ENCODE data around the gene AKR1E2. TPM values are rescaled to one million over a fixed set of nuclear protein-coding genes. Genes with fewer than 3 reads are reported as not detected.
A peak's percentile ranks its signal among the peaks of the same experiment; 100 is the strongest.

AKR1E2 gene
- total RNA-seq, 5 donors from 2014 or later (not counting 1 experiment from before 2014, with no cell fraction given), result 3.7 to 24.5 (median 10.8) TPM

- H3K27me3 ChIP-seq (replicated peaks in 1 of 2; ENCODE audit: control insufficient read depth in 2 of 2, extremely low read depth in 1 of 2, insufficient read depth in 2 of 2, low read length in 1 of 2), result peaks cover 0 to 3% of the 10 kb centered on the region in 2 experiments
- H3K36me3 ChIP-seq (ENCODE audit: control insufficient read depth in 2 of 2, extremely low read depth in 1 of 2, insufficient read depth in 1 of 2, low read length in 1 of 2), result no peaks in the 10 kb centered on the region
- peaks cover 27 to 48% (median 46%) of the 10 kb centered on the region in 3 donors for H3K4me1 Mint-ChIP-seq
- peaks cover 12 to 29% of the 10 kb centered on the region in 2 experiments for H3K4me1 ChIP-seq (ENCODE audit: control insufficient read depth in 1 of 2, extremely low read depth in 1 of 2, insufficient read depth in 2 of 2, low read length in 2 of 2)
- peak overlapping the region; percentile 62 for H3K27ac ChIP-seq (ENCODE audit: low read length)
- peak; percentile 77 to 90 (median 88) for ATAC-seq (replicated peaks in 1 of 4)
- H3K27ac Mint-ChIP-seq, result peak overlapping the region; percentile 92 to 95
- no peak overlapping the region for H3K4me3 ChIP-seq (ENCODE audit: control insufficient read depth in 1 of 2, extremely low read depth in 1 of 2, low read length in 1 of 2)
- ChIA-PET POLR2A (interaction anchor here in 1 of 2 donors (0.6 kb wide), 1 partner anchor 399 kb away, joined by 3 read pairs; no protein-coding TSS in a partner anchor), CTCF (interaction anchor here in 1 of 2 donors (0.8 to 2.0 kb wide), 2 partner anchors 13 to 607 kb away, joined by 3 to 18 read pairs; no protein-coding TSS in a partner anchor)
- H3K4me3 Mint-ChIP-seq, result peak overlapping the region in 1 of 3 donors; percentile 35
- whole genome bisulfite sequencing (ENCODE audit: insufficient coverage), result 21% methylated on average over 2 of the region's 5 CpGs
- peak in 15 of 35 experiments; percentile 7 to 45 (median 17) for DNase-seq
- no peaks in the 10 kb centered on the region for H3K9me3 ChIP-seq
- H3K27me3 Mint-ChIP-seq, result peaks cover 0 to 10% of the 10 kb centered on the region in 2 donors
- H3K36me3 Mint-ChIP-seq, result no peaks in the 10 kb centered on the region
- no peaks in the 10 kb centered on the region for H3K9me3 Mint-ChIP-seq
Measured at GRCh38 chr10:4835494-4835918, 9.5 kb downstream of the AKR1E2 start.

GRCh38 chr10:4836416-4836969 is 10.5 kb downstream of the AKR1E2 start:
- Mint-ChIP-seq H3K27me3 (peaks cover 0 to 2% of the 10 kb centered on the region in 2 donors), H3K36me3 (no peaks in the 10 kb centered on the region), H3K9me3 (no peaks in the 10 kb centered on the region), H3K27ac (peak overlapping the region; percentile 85 to 95), H3K4me1 (peaks cover 27 to 44% (median 36%) of the 10 kb centered on the region in 3 donors), H3K4me3 (peak overlapping the region in 1 of 3 donors; percentile 35)
- Histone ChIP-seq H3K27me3 (replicated peaks in 1 of 2; ENCODE audit: control insufficient read depth in 2 of 2, extremely low read depth in 1 of 2, insufficient read depth in 2 of 2, low read length in 1 of 2) (peaks cover 0 to 3% of the 10 kb centered on the region in 2 experiments), H3K36me3 (ENCODE audit: control insufficient read depth in 2 of 2, extremely low read depth in 1 of 2, insufficient read depth in 1 of 2, low read length in 1 of 2) (no peaks in the 10 kb centered on the region), H3K4me1 (ENCODE audit: control insufficient read depth in 1 of 2, extremely low read depth in 1 of 2, insufficient read depth in 2 of 2, low read length in 2 of 2) (peaks cover 12 to 29% of the 10 kb centered on the region in 2 experiments), H3K27ac (ENCODE audit: low read length) (peak overlapping the region; percentile 62), H3K4me3 (ENCODE audit: control insufficient read depth in 1 of 2, extremely low read depth in 1 of 2, low read length in 1 of 2) (no peak overlapping the region), H3K9me3 (no peaks in the 10 kb centered on the region)
- 84% methylated on average over 7 of the region's 8 CpGs for WGBS (ENCODE audit: insufficient coverage)
- ATAC-seq (replicated peaks in 1 of 4) (no peak), DNase-seq (no peak)
- POLR2A ChIA-PET, result no interaction called here
- CTCF ChIA-PET, result interaction anchor here (0.6 to 3.1 kb wide), 4 partner anchors 12 to 575 kb away, joined by 3 to 18 read pairs (median 10); no protein-coding TSS in a partner anchor

GRCh38 chr10:4837551-4837950 is 11.5 kb downstream of the AKR1E2 start:
- no CpG with 5 or more reads among the region's 1 CpG for WGBS (ENCODE audit: insufficient coverage)
- ChIA-PET CTCF (interaction anchor here (0.6 to 3.1 kb wide), 3 partner anchors 13 to 601 kb away, joined by 3 to 15 read pairs (median 7); no protein-coding TSS in a partner anchor), POLR2A (no interaction called here)
- Mint-ChIP-seq H3K4me3 (no peak overlapping the region), H3K27ac (peak overlapping the region in 1 of 2 donors; percentile 22), H3K36me3 (no peaks in the 10 kb centered on the region), H3K9me3 (no peaks in the 10 kb centered on the region), H3K27me3 (peaks cover 0 to 2% of the 10 kb centered on the region in 2 donors), H3K4me1 (peaks cover 27 to 44% (median 30%) of the 10 kb centered on the region in 3 donors)
- Histone ChIP-seq H3K27me3 (replicated peaks in 1 of 2; ENCODE audit: control insufficient read depth in 2 of 2, extremely low read depth in 1 of 2, insufficient read depth in 2 of 2, low read length in 1 of 2) (peaks cover 0 to 3% of the 10 kb centered on the region in 2 experiments), H3K9me3 (no peaks in the 10 kb centered on the region), H3K36me3 (ENCODE audit: control insufficient read depth in 2 of 2, extremely low read depth in 1 of 2, insufficient read depth in 1 of 2, low read length in 1 of 2) (no peaks in the 10 kb centered on the region), H3K4me3 (ENCODE audit: control insufficient read depth in 1 of 2, extremely low read depth in 1 of 2, low read length in 1 of 2) (no peak overlapping the region), H3K27ac (ENCODE audit: low read length) (no peak overlapping the region), H3K4me1 (ENCODE audit: control insufficient read depth in 1 of 2, extremely low read depth in 1 of 2, insufficient read depth in 2 of 2, low read length in 2 of 2) (peaks cover 12 to 29% of the 10 kb centered on the region in 2 experiments)
- no peak for ATAC-seq (replicated peaks in 1 of 4)
- no peak for DNase-seq

GRCh38 chr10:4838743-4839142 is 12.7 kb downstream of the AKR1E2 start:
- no peaks in the 10 kb centered on the region for H3K36me3 Mint-ChIP-seq
- Histone ChIP-seq H3K36me3 (ENCODE audit: control insufficient read depth in 2 of 2, extremely low read depth in 1 of 2, insufficient read depth in 1 of 2, low read length in 1 of 2) (peaks cover 0 to 3% of the 10 kb centered on the region in 2 donors), H3K27me3 (replicated peaks in 1 of 2; ENCODE audit: control insufficient read depth in 2 of 2, extremely low read depth in 1 of 2, insufficient read depth in 2 of 2, low read length in 1 of 2) (no peaks in the 10 kb centered on the region), H3K4me3 (ENCODE audit: control insufficient read depth in 1 of 2, extremely low read depth in 1 of 2, low read length in 1 of 2) (no peak overlapping the region), H3K4me1 (ENCODE audit: control insufficient read depth in 1 of 2, extremely low read depth in 1 of 2, insufficient read depth in 2 of 2, low read length in 2 of 2) (peaks cover 12 to 29% of the 10 kb centered on the region in 2 experiments), H3K9me3 (no peaks in the 10 kb centered on the region), H3K27ac (ENCODE audit: low read length) (no peak overlapping the region)
- DNase-seq (no peak), ATAC-seq (replicated peaks in 1 of 4) (no peak)
- H3K9me3 Mint-ChIP-seq, result no peaks in the 10 kb centered on the region
- 100% methylated on average over 1 of the region's 3 CpGs for WGBS (ENCODE audit: insufficient coverage)
- H3K27ac Mint-ChIP-seq, result no peak overlapping the region
- POLR2A ChIA-PET, result interaction anchor here (0.5 to 0.6 kb wide), 2 partner anchors 580 to 791 kb away, joined by 3 to 11 read pairs; no protein-coding TSS in a partner anchor
- peaks cover 27 to 38% (median 30%) of the 10 kb centered on the region in 3 donors for H3K4me1 Mint-ChIP-seq
- H3K4me3 Mint-ChIP-seq, result no peak overlapping the region
- CTCF ChIA-PET, result interaction anchor here (0.6 to 3.1 kb wide), 3 partner anchors 12 to 464 kb away, joined by 4 to 15 read pairs (median 7); no protein-coding TSS in a partner anchor
- H3K27me3 Mint-ChIP-seq, result no peaks in the 10 kb centered on the region

GRCh38 chr10:4839353-4839752 is 13.3 kb downstream of the AKR1E2 start:
- Mint-ChIP-seq H3K36me3 (no peaks in the 10 kb centered on the region), H3K27me3 (peaks cover 0 to 3% of the 10 kb centered on the region in 2 donors), H3K27ac (peak overlapping the region in 1 of 2 donors; percentile 41), H3K4me3 (no peak overlapping the region), H3K4me1 (peaks cover 27 to 33% (median 30%) of the 10 kb centered on the region in 3 donors), H3K9me3 (no peaks in the 10 kb centered on the region)
- POLR2A ChIA-PET, result no interaction called here
- Histone ChIP-seq H3K4me1 (ENCODE audit: control insufficient read depth in 1 of 2, extremely low read depth in 1 of 2, insufficient read depth in 2 of 2, low read length in 2 of 2) (peaks cover 12 to 29% of the 10 kb centered on the region in 2 experiments), H3K27me3 (replicated peaks in 1 of 2; ENCODE audit: control insufficient read depth in 2 of 2, extremely low read depth in 1 of 2, insufficient read depth in 2 of 2, low read length in 1 of 2) (no peaks in the 10 kb centered on the region), H3K4me3 (ENCODE audit: control insufficient read depth in 1 of 2, extremely low read depth in 1 of 2, low read length in 1 of 2) (no peak overlapping the region), H3K36me3 (ENCODE audit: control insufficient read depth in 2 of 2, extremely low read depth in 1 of 2, insufficient read depth in 1 of 2, low read length in 1 of 2) (peaks cover 0 to 4% of the 10 kb centered on the region in 2 donors), H3K27ac (ENCODE audit: low read length) (no peak overlapping the region), H3K9me3 (no peaks in the 10 kb centered on the region)
- DNase-seq, result no peak
- CTCF ChIA-PET, result interaction anchor here (0.6 to 2.5 kb wide), 4 partner anchors 10 to 969 kb away, joined by 3 to 7 read pairs (median 4); no protein-coding TSS in a partner anchor
- ATAC-seq (replicated peaks in 1 of 4), result no peak
- 92% methylated on average over 1 of the region's 4 CpGs for WGBS (ENCODE audit: insufficient coverage)

- ATAC-seq (replicated peaks in 1 of 4), result no peak
- ChIA-PET POLR2A (no interaction called here), CTCF (interaction anchor here (1.6 to 2.5 kb wide), 2 partner anchors 9 to 25 kb away, joined by 5 to 7 read pairs; no protein-coding TSS in a partner anchor)
- Histone ChIP-seq H3K4me3 (ENCODE audit: control insufficient read depth in 1 of 2, extremely low read depth in 1 of 2, low read length in 1 of 2) (no peak overlapping the region), H3K36me3 (ENCODE audit: control insufficient read depth in 2 of 2, extremely low read depth in 1 of 2, insufficient read depth in 1 of 2, low read length in 1 of 2) (peaks cover 0 to 4% of the 10 kb centered on the region in 2 donors), H3K4me1 (ENCODE audit: control insufficient read depth in 1 of 2, extremely low read depth in 1 of 2, insufficient read depth in 2 of 2, low read length in 2 of 2) (peaks cover 12 to 26% of the 10 kb centered on the region in 2 experiments), H3K9me3 (no peaks in the 10 kb centered on the region), H3K27ac (ENCODE audit: low read length) (no peak overlapping the region), H3K27me3 (replicated peaks in 1 of 2; ENCODE audit: control insufficient read depth in 2 of 2, extremely low read depth in 1 of 2, insufficient read depth in 2 of 2, low read length in 1 of 2) (no peaks in the 10 kb centered on the region)
- H3K27me3 Mint-ChIP-seq, result peaks cover 0 to 3% of the 10 kb centered on the region in 2 donors
- no peak for DNase-seq
- H3K36me3 Mint-ChIP-seq, result no peaks in the 10 kb centered on the region
- H3K9me3 Mint-ChIP-seq, result no peaks in the 10 kb centered on the region
- 93% methylated on average over 2 of the region's 2 CpGs for WGBS (ENCODE audit: insufficient coverage)
- peaks cover 20 to 25% (median 25%) of the 10 kb centered on the region in 3 donors for H3K4me1 Mint-ChIP-seq
- H3K4me3 Mint-ChIP-seq, result no peak overlapping the region
- no peak overlapping the region for H3K27ac Mint-ChIP-seq
Measured at GRCh38 chr10:4840151-4840550, 14.1 kb downstream of the AKR1E2 start.

Measured in T-cell (primary cell).